Heart left ventricle (tissue), 16 donors: ENCODE results near the gene JOSD2. TPM values are rescaled to one million over a fixed set of nuclear protein-coding genes. Genes with fewer than 3 reads are reported as not detected.

Experiments used
- ATAC-seq, 4 donors: fragments of 200-7000 bp; cut with Tn5 transposase; one replicate each; pipeline ENCODE4 v1.9.1; 2020 to 2022; ENCODE audit warnings: moderate library complexity in 4 of 4, mild to moderate bottlenecking in 3 of 4, moderate number of reproducible peaks in 1 of 4
- DNase-seq, 5 donors: peaks; one replicate each; pipeline ENCODE4 v3.0.0-alpha.2; 2020
- H3K27ac ChIP-seq, 12 donors: fragments of 200-600 bp; sonication (generic) in 4 of 12; one replicate each; pipeline versions ENCODE4 v1.5.0 to v1.8.0; 2016 to 2022; ENCODE audit warnings: mild to moderate bottlenecking in 2 of 12
- H3K27me3 ChIP-seq, 9 donors: fragments of 200-600 bp; sonication (generic) in 2 of 9; one replicate each; pipeline versions ENCODE4 v1.5.1 to v1.8.0; 2016 to 2022; ENCODE audit warnings: mild to moderate bottlenecking in 3 of 9
- H3K36me3 ChIP-seq, 9 donors: fragments of 200-600 bp; sonication (generic) in 2 of 9; one replicate each; pipeline versions ENCODE4 v1.5.0 to v1.8.0; 2018 to 2022; ENCODE audit warnings: mild to moderate bottlenecking in 2 of 9
- H3K4me1 ChIP-seq, 12 donors: fragments of 200-600 bp; sonication (generic) in 4 of 12; one replicate each; pipeline versions ENCODE4 v1.5.0 to v1.8.0; 2016 to 2022; ENCODE audit warnings: mild to moderate bottlenecking in 3 of 12
- H3K4me3 ChIP-seq, 12 donors: fragments of 200-600 bp; sonication (generic) in 4 of 12; one replicate each; pipeline versions ENCODE4 v1.5.0 to v1.8.0; 2017 to 2022; ENCODE audit warnings: mild to moderate bottlenecking in 9 of 12, moderate library complexity in 4 of 12
- H3K9me3 ChIP-seq, 12 donors: fragments of 200-600 bp; sonication (generic) in 4 of 12; one replicate each; pipeline versions ENCODE4 v1.5.0 to v1.8.0; 2016 to 2022; ENCODE audit warnings: mild to moderate bottlenecking in 1 of 12
- POLR2A ChIP-seq, 2 donors: fragments of 450-650 bp; IDR thresholded peaks; one replicate each; pipeline ENCODE4 v1.6.1; 2017; ENCODE audit warnings: antibody characterized with exemption in 2 of 2, mild to moderate bottlenecking in 2 of 2, moderate library complexity in 2 of 2
- WGBS, 4 donors: extraction: QIAGEN DNeasy Blood & Tissue Kit in 2 of 4; methylation state at CpG; one replicate each; pipeline versions ENCODE4 v1.1.5 to v1.1.7; 2013 to 2018; 5-methylcytosine and 5-hydroxymethylcytosine counted together
- intact Hi-C, 10 donors: fragments of 100-400 bp; cut with DNase I; formaldehyde crosslinking; loops; one replicate each; pipeline versions ENCODE4 v1.11.1 to v1.14.2; 2022
- polyA plus RNA-seq, 2 donors: library from polyadenylated mRNA; stranded (reverse); fragments of 200-250 nt; gene quantifications; one replicate each; pipeline ENCODE4 v1.2.3, GENCODE V29; 2013
- total RNA-seq, 9 donors: library from RNA; depleted of rRNA in 2 of 9; stranded (reverse); fragments of >200 nt in 2 of 9; fragmentation: NEBNext Ultra II Directional in 3 of 9; extraction: Animal tissue kit (Norgen Biotek cat#: 25700) in 3 of 9; gene quantifications; one replicate each; pipeline versions ENCODE4 v1.1.0 to v1.2.4, GENCODE V29; 2016 to 2023
- TF ChIP-seq, protein P1 (sequence below), 12 donors: fragments of 200-600 bp; sonication (generic) in 4 of 12; IDR thresholded peaks; one replicate each; pipeline versions ENCODE4 v1.5.0 to v1.8.0; 2018 to 2022; ENCODE audit warnings: antibody characterized with exemption in 12 of 12, mild to moderate bottlenecking in 5 of 12
- donor health status: ischemic (EF 13 %, LVEDD 7.1; RV severe dilation, severe dysfunction).
- donor health status: healthy with polysubstance abuse.
- donor health status: DM: no; HTN: yes; CAD: no.
- donor health status: DM: no; HTN: no; CAD: no.
- donor health status: ischemic (EF 25% LVEDD 6.9; RV normal size, moderate dysfunction).
- donor health status: ischemic (EF 25% LVEDD 5.7; RV mildly dilated, moderate dysfunction).
- donor health status: healthy.
- donor health status: DM: yes; HTN: yes; CAD: no.
- donor health status: ischemic (EF 35%, LVEDD 5.7; RV mildly dilated, moderate dysfunction).
- donor health status: nonischemic (EF 11% LVEDD 7.7; RV severe dilation, severe dysfunction).
- donor health status: DM: yes; HTN: yes; CAD: no.
- donor health status: PGD.
- donor health status: ischemic (EF 29% LVEDD 5.4; RV normal size, mild dysfunction).
- donor health status: nonischemic (EF 23%, LVEDD 6.1; RV moderate dilation, normal function).

The JOSD2 gene
- total and polyA plus RNA-seq, 11 donors = 18.7 to 49.7 (median 30.8) TPM

DNA sequence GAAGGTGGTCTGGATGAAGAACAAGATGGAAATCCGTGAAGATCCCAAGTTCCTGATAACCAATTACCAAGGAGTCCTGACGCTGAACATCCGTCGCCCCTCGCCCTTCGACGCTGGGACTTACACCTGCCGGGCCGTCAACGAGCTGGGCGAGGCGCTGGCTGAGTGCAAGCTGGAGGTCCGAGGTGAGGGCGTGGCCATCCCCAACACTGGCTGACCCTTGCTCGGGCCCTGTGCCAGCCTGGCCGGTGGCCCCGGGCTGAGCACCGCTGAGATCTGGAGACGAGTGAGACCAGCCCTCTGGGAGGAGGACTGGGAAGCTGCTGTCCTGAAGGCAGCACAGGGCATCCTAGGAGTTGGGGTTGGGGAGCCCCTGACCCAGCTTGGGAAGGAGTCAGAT is 46.6 kb downstream of the JOSD2 start:
- no peak for TF ChIP-seq POLR2A (IDR thresholded peaks at IDR 0.05)
- TF ChIP-seq, protein P1, sequence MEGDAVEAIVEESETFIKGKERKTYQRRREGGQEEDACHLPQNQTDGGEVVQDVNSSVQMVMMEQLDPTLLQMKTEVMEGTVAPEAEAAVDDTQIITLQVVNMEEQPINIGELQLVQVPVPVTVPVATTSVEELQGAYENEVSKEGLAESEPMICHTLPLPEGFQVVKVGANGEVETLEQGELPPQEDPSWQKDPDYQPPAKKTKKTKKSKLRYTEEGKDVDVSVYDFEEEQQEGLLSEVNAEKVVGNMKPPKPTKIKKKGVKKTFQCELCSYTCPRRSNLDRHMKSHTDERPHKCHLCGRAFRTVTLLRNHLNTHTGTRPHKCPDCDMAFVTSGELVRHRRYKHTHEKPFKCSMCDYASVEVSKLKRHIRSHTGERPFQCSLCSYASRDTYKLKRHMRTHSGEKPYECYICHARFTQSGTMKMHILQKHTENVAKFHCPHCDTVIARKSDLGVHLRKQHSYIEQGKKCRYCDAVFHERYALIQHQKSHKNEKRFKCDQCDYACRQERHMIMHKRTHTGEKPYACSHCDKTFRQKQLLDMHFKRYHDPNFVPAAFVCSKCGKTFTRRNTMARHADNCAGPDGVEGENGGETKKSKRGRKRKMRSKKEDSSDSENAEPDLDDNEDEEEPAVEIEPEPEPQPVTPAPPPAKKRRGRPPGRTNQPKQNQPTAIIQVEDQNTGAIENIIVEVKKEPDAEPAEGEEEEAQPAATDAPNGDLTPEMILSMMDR (IDR thresholded peaks at IDR 0.05) = no peak
- DNase-seq = no peak
- Histone ChIP-seq H3K36me3 (no peaks in the 10 kb centered on the region), H3K9me3 (no peaks in the 10 kb centered on the region), H3K4me3 (no peak overlapping the region), H3K27me3 (peaks cover 0 to 23% (median 4%) of the 10 kb centered on the region in 9 donors), H3K27ac (no peak overlapping the region), H3K4me1 (no peaks in the 10 kb centered on the region)
- intact Hi-C loops = loop anchor here in 3 of 10 donors (5.0 kb wide), 1 partner anchor 97 kb away; the partner anchor contains the start of gene NAPSA (in 3 of the 3)
- ATAC-seq = no peak
- WGBS, 4 donors = 70 to 80% (median 76%) methylated on average over 19 of the region's 19 CpGs

- Histone ChIP-seq H3K36me3 (no peaks in the 10 kb centered on the region), H3K4me1 (no peaks in the 10 kb centered on the region), H3K27me3 (peaks cover 3 to 35% (median 10%) of the 10 kb centered on the region in 9 donors), H3K4me3 (no peak overlapping the region), H3K9me3 (no peaks in the 10 kb centered on the region), H3K27ac (no peak overlapping the region)
- DNase-seq (no peak), ATAC-seq (no peak)
- intact Hi-C loops = loop anchor here in 4 of 10 donors (2.0 to 5.0 kb wide), 2 partner anchors 94 to 96 kb away; partner anchors contain the start of gene NAPSA (in 3 of the 4)
- 73 to 79% (median 77%) methylated on average over 7 of the region's 7 CpGs for WGBS, 4 donors
- TF ChIP-seq, protein P1 (IDR thresholded peaks at IDR 0.05) = no peak
- TF ChIP-seq POLR2A (IDR thresholded peaks at IDR 0.05) = no peak
Measured at GRCh38 chr19:50462970-50463369, 48.0 kb downstream of the JOSD2 start.

GRCh38 chr19:50461066-50461875 is 49.7 kb downstream of the JOSD2 start:
- intact Hi-C loops = loop anchor here in 9 of 10 donors (1.0 to 5.0 kb wide), 5 partner anchors 92 to 104 kb away; partner anchors contain the start of gene NAPSA (in 3 of the 9)
- TF ChIP-seq, protein P1 (IDR thresholded peaks at IDR 0.05) = peak; percentile 62 to 84 (median 78)
- TF ChIP-seq POLR2A (IDR thresholded peaks at IDR 0.05) = no peak
- ATAC-seq (peak; percentile 62 to 90 (median 70)), DNase-seq (peak in 2 of 5 donors; percentile 38 to 54)
- 34 to 39% (median 34%) methylated on average over 26 to 28 of the region's 28 CpGs for WGBS, 4 donors
- Histone ChIP-seq H3K4me1 (no peaks in the 10 kb centered on the region), H3K27me3 (peaks cover 3 to 50% (median 19%) of the 10 kb centered on the region in 9 donors), H3K36me3 (no peaks in the 10 kb centered on the region), H3K27ac (no peak overlapping the region), H3K9me3 (no peaks in the 10 kb centered on the region), H3K4me3 (no peak overlapping the region)

GRCh38 chr19:50460161-50460765 is 50.7 kb downstream of the JOSD2 start:
- intact Hi-C loops = loop anchor here in 7 of 10 donors (2.0 to 5.0 kb wide), 3 partner anchors 91 to 103 kb away; partner anchors contain the start of gene NAPSA (in 3 of the 7)
- Histone ChIP-seq H3K36me3 (no peaks in the 10 kb centered on the region), H3K27ac (no peak overlapping the region), H3K4me3 (no peak overlapping the region), H3K9me3 (no peaks in the 10 kb centered on the region), H3K4me1 (no peaks in the 10 kb centered on the region), H3K27me3 (peaks cover 3 to 52% (median 19%) of the 10 kb centered on the region in 9 donors)
- TF ChIP-seq POLR2A (IDR thresholded peaks at IDR 0.05) = no peak
- TF ChIP-seq, protein P1 (IDR thresholded peaks at IDR 0.05) = no peak
- 29 to 35% (median 34%) methylated on average over 13 of the region's 13 CpGs for WGBS, 4 donors
- ATAC-seq = no peak
- no peak for DNase-seq
